ENCODE data around the gene MGARP.

DNA sequence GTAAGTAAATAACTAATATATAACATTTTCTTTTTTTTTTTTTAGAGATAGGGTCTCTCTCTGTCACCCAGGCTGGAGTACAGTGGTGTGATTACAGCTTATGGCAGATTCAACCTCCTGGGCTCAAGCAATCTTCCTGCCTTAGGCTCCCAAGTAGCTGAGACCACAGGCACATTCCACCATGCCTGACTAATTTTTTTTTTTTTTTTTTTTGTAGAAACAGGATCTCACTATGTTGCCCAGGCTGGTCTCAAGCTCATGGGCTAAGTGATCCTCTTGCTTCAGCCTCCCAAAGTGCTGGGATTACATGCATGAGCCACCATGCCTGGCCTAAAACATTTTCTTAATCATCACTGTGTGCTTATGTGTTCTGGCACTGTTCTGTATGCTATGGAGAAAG, 32.8 kb downstream of the MGARP start:
- TF ChIP-seq, protein P1, sequence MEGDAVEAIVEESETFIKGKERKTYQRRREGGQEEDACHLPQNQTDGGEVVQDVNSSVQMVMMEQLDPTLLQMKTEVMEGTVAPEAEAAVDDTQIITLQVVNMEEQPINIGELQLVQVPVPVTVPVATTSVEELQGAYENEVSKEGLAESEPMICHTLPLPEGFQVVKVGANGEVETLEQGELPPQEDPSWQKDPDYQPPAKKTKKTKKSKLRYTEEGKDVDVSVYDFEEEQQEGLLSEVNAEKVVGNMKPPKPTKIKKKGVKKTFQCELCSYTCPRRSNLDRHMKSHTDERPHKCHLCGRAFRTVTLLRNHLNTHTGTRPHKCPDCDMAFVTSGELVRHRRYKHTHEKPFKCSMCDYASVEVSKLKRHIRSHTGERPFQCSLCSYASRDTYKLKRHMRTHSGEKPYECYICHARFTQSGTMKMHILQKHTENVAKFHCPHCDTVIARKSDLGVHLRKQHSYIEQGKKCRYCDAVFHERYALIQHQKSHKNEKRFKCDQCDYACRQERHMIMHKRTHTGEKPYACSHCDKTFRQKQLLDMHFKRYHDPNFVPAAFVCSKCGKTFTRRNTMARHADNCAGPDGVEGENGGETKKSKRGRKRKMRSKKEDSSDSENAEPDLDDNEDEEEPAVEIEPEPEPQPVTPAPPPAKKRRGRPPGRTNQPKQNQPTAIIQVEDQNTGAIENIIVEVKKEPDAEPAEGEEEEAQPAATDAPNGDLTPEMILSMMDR (IDR thresholded peaks at IDR 0.05) = no peak
- TF ChIP-seq POLR2A (IDR thresholded peaks at IDR 0.05) = no peak
